SW480 (cell line): Measurements from ENCODE around the gene GPC3.

Experiments used
- DNase-seq: peaks from one replicate; pipeline ENCODE4 v3.0.0-alpha.2; 2016; ENCODE audit warnings: low spot score

GPC3 gene

GRCh38 chrX:133968109-133968508 is 17.3 kb downstream of the GPC3 start:
- DNase-seq: no peak

GRCh38 chrX:133966199-133966598 is 19.2 kb downstream of the GPC3 start:
- no peak for DNase-seq

- no peak for DNase-seq
Observed at GRCh38 chrX:133965321-133965720, 20.1 kb downstream of the GPC3 start.

GRCh38 chrX:133961046-133961445 is 24.3 kb downstream of the GPC3 start:
- no peak for DNase-seq

GRCh38 chrX:133959972-133960371 is 25.4 kb downstream of the GPC3 start:
- DNase-seq: no peak

GRCh38 chrX:133958997-133959688 is 26.3 kb downstream of the GPC3 start:
- no peak for DNase-seq

GRCh38 chrX:133956570-133957340 is 28.6 kb downstream of the GPC3 start:
- DNase-seq: no peak

- DNase-seq: no peak
Observed at GRCh38 chrX:133953785-133954355, 31.5 kb downstream of the GPC3 start.

- no peak for DNase-seq
Observed at GRCh38 chrX:133953078-133953477, 32.3 kb downstream of the GPC3 start.

- DNase-seq: no peak
Observed at GRCh38 chrX:133951098-133951497, 34.3 kb downstream of the GPC3 start.

GRCh38 chrX:133950214-133950613 is 35.2 kb downstream of the GPC3 start:
- no peak for DNase-seq

GRCh38 chrX:133948895-133949294 is 36.5 kb downstream of the GPC3 start:
- DNase-seq: no peak

- no peak for DNase-seq
Observed at GRCh38 chrX:133947996-133948395, 37.4 kb downstream of the GPC3 start.

GRCh38 chrX:133947022-133947421 is 38.4 kb downstream of the GPC3 start:
- DNase-seq: no peak

GRCh38 chrX:133943507-133943906 is 41.9 kb downstream of the GPC3 start:
- DNase-seq: no peak

- DNase-seq: no peak
Observed at GRCh38 chrX:133939655-133940302, 45.6 kb downstream of the GPC3 start.

GRCh38 chrX:133938530-133938929 is 46.9 kb downstream of the GPC3 start:
- no peak for DNase-seq

- DNase-seq: no peak
Observed at GRCh38 chrX:133937022-133937421, 48.4 kb downstream of the GPC3 start.

- DNase-seq: no peak
Observed at GRCh38 chrX:133935076-133935475, 50.3 kb downstream of the GPC3 start.

GRCh38 chrX:133933316-133933715 is 52.1 kb downstream of the GPC3 start:
- no peak for DNase-seq

GRCh38 chrX:133929836-133930464 is 55.4 kb downstream of the GPC3 start:
- no peak for DNase-seq

- DNase-seq: no peak
Observed at GRCh38 chrX:133928365-133928764, 57.0 kb downstream of the GPC3 start.
